ENCODE results near the gene FBXW5.
A peak's percentile ranks its signal among the peaks of the same experiment; 100 is the strongest.

The FBXW5 gene

DNA sequence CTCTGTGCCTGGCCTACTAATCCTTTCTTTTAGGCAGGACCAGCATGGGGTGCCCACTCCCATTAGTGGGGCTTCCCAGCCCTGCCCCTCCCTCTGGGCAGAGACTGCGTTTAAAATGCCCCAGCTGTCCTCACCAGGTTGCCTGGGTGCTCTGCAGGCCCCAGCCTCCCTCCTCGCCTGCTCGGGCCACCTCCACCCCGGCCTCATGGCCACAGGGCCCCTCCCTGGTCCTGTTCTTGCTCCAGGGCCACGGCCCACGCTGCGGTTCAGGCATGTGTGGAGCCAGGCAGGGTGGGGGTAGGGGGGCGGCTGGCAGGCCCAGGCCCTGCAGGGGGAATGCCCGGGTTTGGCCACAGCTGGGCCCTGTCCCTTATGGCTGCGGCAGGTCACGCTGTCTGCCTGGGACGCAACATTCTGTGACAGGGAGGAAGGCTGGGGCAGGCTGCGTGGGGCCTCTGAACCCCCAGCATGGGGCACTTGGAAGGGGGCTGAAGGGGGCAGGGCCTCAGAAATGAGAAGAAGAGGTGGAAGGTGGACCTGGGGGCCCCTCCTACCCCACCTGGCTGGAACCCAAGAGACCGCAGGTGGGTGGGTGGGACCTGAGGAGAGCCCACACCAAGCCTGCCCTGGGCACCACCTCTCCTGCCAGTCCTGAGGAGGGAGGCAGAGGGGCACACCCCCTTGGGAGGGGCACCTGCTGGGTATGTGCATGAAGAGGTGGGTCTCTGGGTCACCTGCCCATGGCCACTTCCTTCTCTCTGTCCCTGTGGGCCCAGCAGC, 7.2 kb upstream of the FBXW5 start, which contains the start of gene LCN12:
Gene LCN12 (plus strand): TSS at position 733 of the 780 bp plus-strand sequence. CDS start 55 bp downstream, outside the sequence.
- no peak within 1 kb of the TSS for H3K9ac ChIP-seq (ENCODE audit: low read depth, low read length)
- H3K4me3 ChIP-seq (ENCODE audit: low read length), result no peak within 1 kb of the TSS
- H3K4me1 ChIP-seq (ENCODE audit: control insufficient read depth, insufficient read depth, low read length), result peaks cover 28% of the 10 kb centered on the region
- H3K9me3 ChIP-seq (replicated peaks; ENCODE audit: low read length), result no peaks in the 10 kb centered on the region
- H3K36me3 ChIP-seq (ENCODE audit: insufficient read depth, low read length), result no peaks in the 10 kb centered on the region
- H3K27me3 ChIP-seq (ENCODE audit: control insufficient read depth, insufficient read depth, low read length), result peaks cover 3% of the 10 kb centered on the region
- H3K4me2 ChIP-seq (ENCODE audit: low read length), result no peak within 1 kb of the TSS

DNA sequence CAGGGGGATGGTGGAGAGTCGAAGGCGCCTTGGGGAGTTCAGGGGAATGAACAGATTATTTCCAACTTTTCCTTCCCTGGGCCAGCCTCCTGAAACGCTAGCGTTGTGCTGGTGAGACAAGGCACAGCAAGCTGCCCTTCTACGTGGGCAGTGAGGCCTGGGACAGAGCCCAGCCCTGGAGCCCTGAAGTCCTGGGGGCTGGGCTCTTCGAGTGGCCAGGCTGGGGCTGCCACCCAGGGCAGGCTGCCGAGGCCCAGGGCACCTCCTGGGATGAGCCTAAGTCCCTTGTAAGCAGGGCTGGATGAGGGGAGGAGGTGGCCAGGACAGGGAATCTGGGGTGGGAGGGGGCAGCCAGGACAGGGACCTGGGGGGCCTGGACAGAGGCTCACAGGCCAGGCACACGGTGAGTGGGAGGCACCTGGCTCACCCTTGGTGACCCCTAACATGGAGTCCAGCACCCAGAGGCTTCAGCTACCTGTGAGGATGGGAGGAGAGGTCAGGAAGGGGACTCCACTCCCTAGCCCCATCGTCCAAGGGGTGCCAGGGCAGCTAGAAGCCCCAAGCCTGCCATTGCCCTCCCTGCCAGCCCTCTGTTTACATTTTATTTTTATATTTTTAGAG, 6.2 kb upstream of the FBXW5 start:
- Histone ChIP-seq H3K4me1 (ENCODE audit: control insufficient read depth, insufficient read depth, low read length) (peaks cover 29% of the 10 kb centered on the region), H3K36me3 (ENCODE audit: insufficient read depth, low read length) (no peaks in the 10 kb centered on the region), H3K27me3 (ENCODE audit: control insufficient read depth, insufficient read depth, low read length) (peaks cover 3% of the 10 kb centered on the region), H3K9me3 (replicated peaks; ENCODE audit: low read length) (no peaks in the 10 kb centered on the region), H3K9ac (ENCODE audit: low read depth, low read length) (no peak overlapping the region), H3K4me3 (ENCODE audit: low read length) (no peak overlapping the region), H3K4me2 (ENCODE audit: low read length) (peak overlapping the region; percentile 96)

DNA sequence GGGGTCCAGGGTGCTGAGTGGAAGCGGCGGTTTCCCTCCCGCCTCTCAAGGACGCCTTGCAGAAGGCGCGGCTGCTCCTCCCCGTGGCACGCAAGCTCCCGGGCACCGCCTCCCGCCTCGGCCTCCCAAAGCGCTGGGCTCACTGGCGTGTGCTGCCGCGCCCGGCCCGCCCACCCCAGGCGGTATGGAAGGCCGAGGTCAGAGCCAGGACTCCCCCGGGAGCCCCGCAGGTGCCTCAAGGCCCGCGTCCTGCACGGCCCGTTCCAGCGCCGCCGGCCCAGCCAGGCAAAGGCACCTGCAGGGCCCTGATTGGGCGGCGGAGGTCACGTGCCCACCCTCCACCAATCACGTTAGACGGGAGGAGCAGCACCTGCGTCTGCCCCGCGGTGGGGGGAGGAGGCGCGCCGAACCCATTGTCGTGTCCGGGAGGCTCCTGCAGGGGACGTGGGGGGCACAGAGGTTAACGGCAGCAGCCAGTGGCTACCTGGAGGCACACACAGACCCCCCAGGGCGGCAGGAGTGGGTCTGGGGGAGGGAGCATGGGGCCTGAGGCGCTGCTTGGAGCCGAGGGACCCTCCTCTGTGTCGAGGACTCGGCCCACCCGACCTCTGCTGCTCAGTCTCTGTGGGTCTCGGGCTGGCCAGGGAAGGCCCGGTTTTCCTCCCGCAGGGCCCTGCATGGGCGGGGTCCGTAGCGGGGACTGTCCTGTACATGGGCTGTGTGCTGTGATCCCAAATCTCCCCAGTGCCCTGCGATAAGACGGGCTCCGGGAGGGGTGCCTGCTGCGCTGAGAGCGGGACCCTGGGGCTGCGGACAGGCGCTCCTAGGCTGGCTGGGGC, 5.5 kb upstream of the FBXW5 start:
- peak overlapping the region; percentile 77 for H3K4me3 ChIP-seq (ENCODE audit: low read length)

DNA sequence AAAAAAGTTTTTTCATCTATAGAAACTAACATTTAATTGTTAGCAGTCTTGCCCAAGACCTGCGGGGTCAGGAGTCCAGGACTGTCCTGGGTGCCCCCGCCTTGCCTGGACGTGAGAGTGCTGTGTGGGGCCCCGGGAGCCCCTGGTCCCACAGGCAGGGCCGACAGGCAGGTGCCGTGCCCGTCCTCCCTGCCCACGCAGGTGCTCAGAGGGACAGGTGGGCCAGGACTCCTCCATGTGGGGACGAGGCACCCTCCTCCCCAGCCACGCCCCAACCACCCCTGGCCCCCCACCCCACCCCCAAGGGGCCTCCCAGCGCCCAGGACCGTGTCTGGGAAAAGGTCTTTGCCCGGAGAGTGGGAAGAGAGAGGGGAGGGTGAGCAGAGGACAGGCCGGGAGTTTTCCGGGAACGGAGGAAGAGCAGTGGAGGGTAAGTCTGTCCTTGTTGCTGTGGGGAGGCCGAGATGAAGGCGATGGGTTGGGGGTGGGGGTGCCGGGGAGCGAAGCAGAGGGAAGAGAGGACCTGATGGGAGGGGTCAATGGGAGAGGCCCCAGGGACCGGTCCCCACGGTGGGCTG, 4.8 kb upstream of the FBXW5 start:
- peak overlapping the region; percentile 77 for H3K4me3 ChIP-seq (ENCODE audit: low read length)
- H3K4me1 ChIP-seq (ENCODE audit: control insufficient read depth, insufficient read depth, low read length), result peaks cover 33% of the 10 kb centered on the region
- H3K36me3 ChIP-seq (ENCODE audit: insufficient read depth, low read length), result no peaks in the 10 kb centered on the region
- H3K4me2 ChIP-seq (ENCODE audit: low read length), result peak overlapping the region; percentile 96
- H3K9me3 ChIP-seq (replicated peaks; ENCODE audit: low read length), result no peaks in the 10 kb centered on the region
- peaks cover 3% of the 10 kb centered on the region for H3K27me3 ChIP-seq (ENCODE audit: control insufficient read depth, insufficient read depth, low read length)
- no peak overlapping the region for H3K9ac ChIP-seq (ENCODE audit: low read depth, low read length)

More for the DNA sequence above, 5.5 kb upstream of the FBXW5 start:
- H3K36me3 ChIP-seq (ENCODE audit: insufficient read depth, low read length), result no peaks in the 10 kb centered on the region
- peak overlapping the region; percentile 96 for H3K4me2 ChIP-seq (ENCODE audit: low read length)
- H3K27me3 ChIP-seq (ENCODE audit: control insufficient read depth, insufficient read depth, low read length), result peaks cover 3% of the 10 kb centered on the region
- no peak overlapping the region for H3K9ac ChIP-seq (ENCODE audit: low read depth, low read length)
- peaks cover 30% of the 10 kb centered on the region for H3K4me1 ChIP-seq (ENCODE audit: control insufficient read depth, insufficient read depth, low read length)
- H3K9me3 ChIP-seq (replicated peaks; ENCODE audit: low read length), result no peaks in the 10 kb centered on the region

DNA sequence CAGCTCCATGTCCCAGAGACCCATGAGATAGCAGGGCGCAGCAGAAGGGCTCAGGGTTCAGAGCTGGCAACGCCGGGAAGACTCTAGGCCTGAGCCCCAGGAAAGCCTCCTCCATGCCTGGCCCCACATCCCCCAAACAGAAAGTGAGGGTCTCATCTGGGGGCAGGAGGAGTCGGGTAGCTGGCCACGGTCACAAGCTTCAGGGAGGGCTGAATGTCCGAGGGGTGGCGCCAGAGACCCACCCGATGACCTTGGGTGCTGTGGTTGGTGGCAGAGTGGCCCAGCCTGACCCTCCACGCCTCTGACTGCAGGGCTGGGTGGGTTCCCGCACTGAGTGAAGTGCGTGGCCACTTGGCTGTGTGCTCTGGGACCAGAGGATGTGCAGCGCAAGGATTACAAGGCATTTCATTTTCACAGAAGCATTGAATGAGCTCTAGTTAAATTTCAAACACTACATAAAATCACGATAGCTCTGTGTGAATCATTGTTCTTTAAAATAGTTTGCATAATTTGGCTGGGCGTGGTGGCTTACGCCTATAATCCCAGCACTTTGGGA, 3.5 kb upstream of the FBXW5 start:
- no peak overlapping the region for H3K4me3 ChIP-seq (ENCODE audit: low read length)
- peaks cover 3% of the 10 kb centered on the region for H3K27me3 ChIP-seq (ENCODE audit: control insufficient read depth, insufficient read depth, low read length)
- H3K4me1 ChIP-seq (ENCODE audit: control insufficient read depth, insufficient read depth, low read length), result peaks cover 38% of the 10 kb centered on the region
- no peak overlapping the region for H3K9ac ChIP-seq (ENCODE audit: low read depth, low read length)
- no peaks in the 10 kb centered on the region for H3K9me3 ChIP-seq (replicated peaks; ENCODE audit: low read length)
- no peak overlapping the region for H3K4me2 ChIP-seq (ENCODE audit: low read length)
- peaks cover 3% of the 10 kb centered on the region for H3K36me3 ChIP-seq (ENCODE audit: insufficient read depth, low read length)

DNA sequence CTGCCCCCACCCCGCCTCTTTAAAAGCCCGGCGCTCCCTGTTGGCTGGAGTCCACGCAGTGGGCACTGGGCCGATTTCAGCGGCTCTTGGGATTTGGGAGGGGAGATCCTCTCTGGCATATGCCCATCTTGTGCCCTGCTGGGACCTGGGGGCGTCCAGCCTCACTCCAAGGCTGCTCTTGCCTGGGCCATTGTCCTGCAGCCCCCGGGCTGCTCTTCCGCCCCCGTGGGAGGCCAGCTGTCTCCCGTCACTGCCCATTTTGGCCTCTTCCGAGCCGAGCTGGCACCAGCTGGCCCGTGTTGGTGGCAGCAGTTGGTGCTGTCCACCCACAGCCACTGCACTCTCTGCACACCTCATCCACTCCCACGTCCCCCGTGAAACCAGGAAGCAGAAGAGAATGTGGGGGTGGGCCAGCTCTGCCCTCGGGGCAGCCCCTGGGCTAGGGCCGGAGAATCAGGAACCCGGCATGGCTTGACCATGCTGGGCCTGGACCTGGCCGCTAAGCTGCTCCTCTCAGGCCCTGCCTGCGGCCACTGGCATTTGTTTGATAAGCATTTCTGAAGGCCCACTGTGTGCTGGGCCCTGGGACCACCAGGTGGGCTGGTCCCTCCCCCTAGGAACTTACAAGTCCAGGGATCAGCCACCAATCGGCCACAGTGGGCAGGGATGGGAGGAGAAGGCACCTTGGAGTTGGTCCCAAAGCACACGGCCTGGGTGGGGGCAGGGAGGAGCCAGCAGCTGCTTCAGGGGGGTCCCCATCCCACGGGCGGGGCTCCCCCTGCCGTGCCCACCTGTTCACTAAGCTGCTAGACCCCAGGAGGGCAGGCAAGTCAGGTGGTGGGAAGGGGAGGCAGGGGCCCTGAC, 2.7 kb upstream of the FBXW5 start:
- peaks cover 43% of the 10 kb centered on the region for H3K4me1 ChIP-seq (ENCODE audit: control insufficient read depth, insufficient read depth, low read length)
- H3K27me3 ChIP-seq (ENCODE audit: control insufficient read depth, insufficient read depth, low read length), result no peaks in the 10 kb centered on the region
- H3K4me3 ChIP-seq (ENCODE audit: low read length), result no peak overlapping the region
- no peaks in the 10 kb centered on the region for H3K9me3 ChIP-seq (replicated peaks; ENCODE audit: low read length)
- H3K4me2 ChIP-seq (ENCODE audit: low read length), result peak overlapping the region; percentile 2
- no peak overlapping the region for H3K9ac ChIP-seq (ENCODE audit: low read depth, low read length)
- H3K36me3 ChIP-seq (ENCODE audit: insufficient read depth, low read length), result peaks cover 11% of the 10 kb centered on the region

DNA sequence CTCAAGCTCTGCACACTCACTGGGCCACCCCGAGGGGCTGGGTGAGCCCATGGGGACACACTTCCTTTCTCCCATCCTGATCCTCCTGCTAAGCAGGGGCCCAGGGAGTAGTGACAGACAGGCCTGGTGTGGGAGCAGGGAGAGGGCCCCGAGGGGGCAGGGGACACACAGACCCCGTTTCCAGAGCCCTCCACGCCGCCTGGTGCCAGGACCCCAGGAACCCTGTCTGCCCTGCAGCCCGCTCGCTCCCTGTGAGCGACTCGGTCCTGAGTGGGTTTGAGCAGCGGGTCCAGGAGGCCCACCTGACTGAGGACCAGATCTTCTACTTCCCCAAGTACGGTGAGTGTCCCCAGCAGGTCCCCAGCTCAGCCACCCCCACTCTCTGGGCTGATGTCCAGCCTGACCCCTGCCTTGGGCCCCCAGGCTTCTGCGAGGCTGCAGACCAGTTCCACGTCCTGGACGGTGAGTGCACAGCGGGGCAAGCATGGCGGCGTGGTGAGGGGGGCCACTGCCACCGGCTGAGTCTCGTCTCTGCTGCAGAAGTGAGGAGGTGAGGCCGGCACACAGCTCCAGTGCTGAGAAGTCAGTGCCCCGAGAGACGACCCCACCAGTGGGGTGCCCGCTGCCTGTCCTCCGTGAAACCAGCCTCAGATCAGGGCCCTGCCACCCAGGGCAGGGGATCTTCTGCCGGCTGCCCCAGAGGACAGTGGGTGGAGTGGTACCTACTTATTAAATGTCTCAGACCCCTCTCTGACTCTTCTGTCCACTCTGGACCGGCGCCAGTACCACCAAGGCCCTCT, 1.9 kb upstream of the FBXW5 start:
- H3K4me3 ChIP-seq (ENCODE audit: low read length), result no peak overlapping the region
- peaks cover 19% of the 10 kb centered on the region for H3K36me3 ChIP-seq (ENCODE audit: insufficient read depth, low read length)
- no peak overlapping the region for H3K4me2 ChIP-seq (ENCODE audit: low read length)
- no peaks in the 10 kb centered on the region for H3K9me3 ChIP-seq (replicated peaks; ENCODE audit: low read length)
- H3K4me1 ChIP-seq (ENCODE audit: control insufficient read depth, insufficient read depth, low read length), result peaks cover 43% of the 10 kb centered on the region
- H3K27me3 ChIP-seq (ENCODE audit: control insufficient read depth, insufficient read depth, low read length), result no peaks in the 10 kb centered on the region
- H3K9ac ChIP-seq (ENCODE audit: low read depth, low read length), result no peak overlapping the region

DNA sequence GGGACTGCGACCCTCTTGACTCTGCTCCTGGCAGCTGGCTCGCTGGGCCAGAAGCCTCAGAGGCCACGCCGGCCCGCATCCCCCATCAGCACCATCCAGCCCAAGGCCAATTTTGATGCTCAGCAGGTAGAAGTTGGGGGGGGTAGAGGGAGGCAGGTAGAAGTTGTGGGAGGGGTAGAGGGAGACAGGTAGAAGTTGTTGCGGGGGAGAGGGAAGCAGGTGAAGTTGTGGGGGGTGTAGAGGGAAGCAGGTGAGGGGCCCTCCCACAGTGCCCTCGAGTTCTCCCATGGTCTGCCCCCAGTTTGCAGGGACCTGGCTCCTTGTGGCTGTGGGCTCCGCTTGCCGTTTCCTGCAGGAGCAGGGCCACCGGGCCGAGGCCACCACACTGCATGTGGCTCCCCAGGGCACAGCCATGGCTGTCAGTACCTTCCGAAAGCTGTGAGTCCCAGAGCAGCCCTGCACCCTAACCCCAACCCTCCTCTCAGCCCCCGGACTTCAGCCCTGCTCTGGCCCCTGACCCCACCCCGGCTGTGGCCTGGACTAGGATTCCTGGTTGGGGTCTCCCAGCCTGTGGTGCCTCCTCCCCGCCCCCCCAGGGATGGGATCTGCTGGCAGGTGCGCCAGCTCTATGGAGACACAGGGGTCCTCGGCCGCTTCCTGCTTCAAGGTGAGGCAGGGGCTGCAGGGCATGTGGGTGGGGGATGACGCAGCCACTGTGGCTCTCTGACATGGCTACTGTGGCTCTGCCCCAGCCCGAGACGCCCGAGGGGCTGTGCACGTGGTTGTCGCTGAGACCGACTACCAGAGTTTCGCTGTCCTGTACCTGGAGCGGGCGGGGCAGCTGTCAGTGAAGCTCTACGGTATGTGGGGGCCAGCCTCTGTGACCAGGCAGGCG, 1.0 kb upstream of the FBXW5 start:
- H3K27me3 ChIP-seq (ENCODE audit: control insufficient read depth, insufficient read depth, low read length), result no peaks in the 10 kb centered on the region
- H3K4me2 ChIP-seq (ENCODE audit: low read length), result no peak overlapping the region
- peaks cover 42% of the 10 kb centered on the region for H3K4me1 ChIP-seq (ENCODE audit: control insufficient read depth, insufficient read depth, low read length)
- peaks cover 27% of the 10 kb centered on the region for H3K36me3 ChIP-seq (ENCODE audit: insufficient read depth, low read length)
- H3K9ac ChIP-seq (ENCODE audit: low read depth, low read length), result no peak overlapping the region
- H3K9me3 ChIP-seq (replicated peaks; ENCODE audit: low read length), result no peaks in the 10 kb centered on the region
- H3K4me3 ChIP-seq (ENCODE audit: low read length), result no peak overlapping the region

DNA sequence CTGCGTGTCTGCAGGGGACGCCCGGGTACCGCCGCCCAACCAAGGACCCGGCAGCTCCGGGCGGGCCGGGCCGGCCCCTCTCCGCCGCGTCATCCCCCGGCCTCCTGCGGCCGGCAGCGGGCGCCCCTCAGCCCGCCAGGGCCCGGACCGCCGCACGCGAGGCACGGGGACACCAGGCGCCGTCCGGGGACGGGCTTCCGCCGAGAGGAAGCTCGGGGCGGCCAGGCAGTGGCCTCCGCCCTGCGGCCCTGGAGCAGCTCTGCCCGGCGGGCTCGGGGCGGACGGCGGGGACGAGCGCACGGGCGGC, 373 bp downstream of the FBXW5 start:
- Histone ChIP-seq H3K9ac (ENCODE audit: low read depth, low read length) (peak overlapping the region; percentile 97), H3K9me3 (replicated peaks; ENCODE audit: low read length) (no peaks in the 10 kb centered on the region), H3K36me3 (ENCODE audit: insufficient read depth, low read length) (peaks cover 42% of the 10 kb centered on the region), H3K27me3 (ENCODE audit: control insufficient read depth, insufficient read depth, low read length) (no peaks in the 10 kb centered on the region), H3K4me1 (ENCODE audit: control insufficient read depth, insufficient read depth, low read length) (peaks cover 34% of the 10 kb centered on the region), H3K4me2 (ENCODE audit: low read length) (peak overlapping the region; percentile 85), H3K4me3 (ENCODE audit: low read length) (peak overlapping the region; percentile 100)
